HUES64 (cell line): ENCODE measurements around the gene CIITA. TPM values are rescaled to one million over a fixed set of nuclear protein-coding genes. Genes with fewer than 3 reads are reported as not detected.
"Not testable (repeated sequence)": the region's sequence is repeated elsewhere in the genome, so short reads cannot be mapped to it uniquely, and the experiment has no call there.

ENCODE experiments used
- H3K27ac ChIP-seq: 2 replicates; pipeline ENCODE4 v1.7.0; 2013; ENCODE audit warnings: low read depth, low read length, inconsistent platforms
- H3K27me3 ChIP-seq: 2 replicates; pipeline ENCODE4 v1.6.1; 2013; ENCODE audit warnings: mild to moderate bottlenecking, low read length; ENCODE audit not compliant: insufficient read depth
- H3K36me3 ChIP-seq: 2 replicates; pipeline ENCODE4 v1.6.1; 2013; ENCODE audit warnings: mild to moderate bottlenecking, low read length; ENCODE audit not compliant: insufficient read depth
- H3K4me1 ChIP-seq: 2 replicates; pipeline ENCODE4 v1.6.1; 2013; ENCODE audit warnings: mild to moderate bottlenecking, low read length, moderate library complexity; ENCODE audit not compliant: insufficient read depth
- H3K4me3 ChIP-seq: 2 replicates; pipeline ENCODE4 v1.5.1; 2013; ENCODE audit warnings: mild to moderate bottlenecking, low read length, moderate library complexity
- H3K9ac ChIP-seq: 2 replicates; pipeline ENCODE4 v1.6.1; 2013; ENCODE audit warnings: mild to moderate bottlenecking, low read depth, low read length
- H3K9me3 ChIP-seq: 2 replicates; pipeline ENCODE4 v1.6.1; 2013; ENCODE audit warnings: low read depth, low read length; ENCODE audit not compliant: insufficient read depth
- WGBS: fragments of 150-250, 120-280 bp; methylation state at CpG from one replicate; pipeline ENCODE4 v1.1.7; 2013; ENCODE audit warnings: missing lambda C conversion rate; 5-methylcytosine and 5-hydroxymethylcytosine counted together
- polyA plus RNA-seq, 2 experiments: library from polyadenylated mRNA; stranded (reverse); fragments of 50-300 nt; gene quantifications; one replicate each; pipeline ENCODE4 v1.2.3, GENCODE V29; 2013

Gene CIITA, protein sequence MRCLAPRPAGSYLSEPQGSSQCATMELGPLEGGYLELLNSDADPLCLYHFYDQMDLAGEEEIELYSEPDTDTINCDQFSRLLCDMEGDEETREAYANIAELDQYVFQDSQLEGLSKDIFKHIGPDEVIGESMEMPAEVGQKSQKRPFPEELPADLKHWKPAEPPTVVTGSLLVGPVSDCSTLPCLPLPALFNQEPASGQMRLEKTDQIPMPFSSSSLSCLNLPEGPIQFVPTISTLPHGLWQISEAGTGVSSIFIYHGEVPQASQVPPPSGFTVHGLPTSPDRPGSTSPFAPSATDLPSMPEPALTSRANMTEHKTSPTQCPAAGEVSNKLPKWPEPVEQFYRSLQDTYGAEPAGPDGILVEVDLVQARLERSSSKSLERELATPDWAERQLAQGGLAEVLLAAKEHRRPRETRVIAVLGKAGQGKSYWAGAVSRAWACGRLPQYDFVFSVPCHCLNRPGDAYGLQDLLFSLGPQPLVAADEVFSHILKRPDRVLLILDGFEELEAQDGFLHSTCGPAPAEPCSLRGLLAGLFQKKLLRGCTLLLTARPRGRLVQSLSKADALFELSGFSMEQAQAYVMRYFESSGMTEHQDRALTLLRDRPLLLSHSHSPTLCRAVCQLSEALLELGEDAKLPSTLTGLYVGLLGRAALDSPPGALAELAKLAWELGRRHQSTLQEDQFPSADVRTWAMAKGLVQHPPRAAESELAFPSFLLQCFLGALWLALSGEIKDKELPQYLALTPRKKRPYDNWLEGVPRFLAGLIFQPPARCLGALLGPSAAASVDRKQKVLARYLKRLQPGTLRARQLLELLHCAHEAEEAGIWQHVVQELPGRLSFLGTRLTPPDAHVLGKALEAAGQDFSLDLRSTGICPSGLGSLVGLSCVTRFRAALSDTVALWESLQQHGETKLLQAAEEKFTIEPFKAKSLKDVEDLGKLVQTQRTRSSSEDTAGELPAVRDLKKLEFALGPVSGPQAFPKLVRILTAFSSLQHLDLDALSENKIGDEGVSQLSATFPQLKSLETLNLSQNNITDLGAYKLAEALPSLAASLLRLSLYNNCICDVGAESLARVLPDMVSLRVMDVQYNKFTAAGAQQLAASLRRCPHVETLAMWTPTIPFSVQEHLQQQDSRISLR
- polyA plus RNA-seq (2013, experiment 1 of 2): not detected
- polyA plus RNA-seq (2013, experiment 2 of 2): 0.13 TPM

DNA sequence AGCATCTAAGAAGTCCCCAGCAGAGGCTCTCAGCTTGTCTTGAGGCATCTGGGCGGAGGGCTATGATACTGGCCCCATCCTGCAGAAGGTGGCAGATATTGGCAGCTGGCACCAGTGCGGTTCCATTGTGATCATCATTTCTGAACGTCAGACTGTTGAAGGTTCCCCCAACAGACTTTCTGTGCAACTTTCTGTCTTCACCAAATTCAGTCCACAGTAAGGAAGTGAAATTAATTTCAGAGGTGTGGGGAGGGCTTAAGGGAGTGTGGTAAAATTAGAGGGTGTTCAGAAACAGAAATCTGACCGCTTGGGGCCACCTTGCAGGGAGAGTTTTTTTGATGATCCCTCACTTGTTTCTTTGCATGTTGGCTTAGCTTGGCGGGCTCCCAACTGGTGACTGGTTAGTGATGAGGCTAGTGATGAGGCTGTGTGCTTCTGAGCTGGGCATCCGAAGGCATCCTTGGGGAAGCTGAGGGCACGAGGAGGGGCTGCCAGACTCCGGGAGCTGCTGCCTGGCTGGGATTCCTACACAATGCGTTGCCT is at the start of gene CIITA:
TSS of gene CIITA (plus strand) at position 404 of the 543 bp plus-strand sequence. CDS start at position 533, 129 bp downstream.
- peaks cover 43% of the 10 kb centered on the region for H3K27me3 ChIP-seq
- no peaks in the 10 kb centered on the region for H3K36me3 ChIP-seq
- no peak within 1 kb of the TSS for H3K27ac ChIP-seq
- H3K9ac ChIP-seq: no peak within 1 kb of the TSS
- H3K9me3 ChIP-seq: no peaks in the 10 kb centered on the region
- H3K4me1 ChIP-seq: 0 out of 2 replicates have a peak, but pooled peaks cover 7% of the 10 kb centered on the region
- WGBS: 67% methylated on average over 9 of the region's 9 CpGs
- no peak within 1 kb of the TSS for H3K4me3 ChIP-seq

DNA sequence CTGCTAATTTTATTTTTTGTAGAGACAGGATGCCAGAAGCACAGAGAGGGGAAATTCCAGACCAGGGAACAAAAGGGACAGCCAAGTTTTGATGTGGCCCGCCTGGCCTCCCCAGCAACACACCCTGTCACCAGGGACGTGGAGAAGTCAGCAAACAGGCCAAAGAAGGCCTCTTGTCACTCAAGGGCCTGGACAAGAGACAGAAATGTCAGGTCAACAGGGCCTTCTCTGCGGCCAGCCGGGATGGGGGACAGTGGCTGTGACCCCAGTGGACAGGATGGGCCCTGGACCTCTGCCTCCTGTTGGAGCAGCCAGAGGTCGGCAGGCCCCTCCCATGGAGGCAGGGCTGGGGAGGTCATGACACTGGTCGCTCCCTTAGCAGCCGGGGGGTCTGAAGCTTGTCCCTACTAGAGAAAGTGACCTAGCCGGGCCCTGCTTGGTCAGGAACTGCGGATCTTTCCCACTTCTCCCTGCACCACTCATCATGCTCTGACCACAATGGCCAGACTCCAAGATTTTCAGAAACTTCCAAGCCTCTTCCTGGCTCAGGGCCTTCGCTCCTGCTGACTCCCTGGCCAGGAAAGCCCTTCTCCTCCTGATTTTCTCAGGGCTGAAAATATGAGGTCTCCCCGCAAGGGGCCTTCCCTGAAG is 49.2 kb upstream of the CIITA start:
- Histone ChIP-seq H3K27me3 (no peaks in the 10 kb centered on the region), H3K9ac (no peak overlapping the region), H3K27ac (no peak overlapping the region), H3K9me3 (no peaks in the 10 kb centered on the region), H3K4me1 (no peaks in the 10 kb centered on the region), H3K36me3 (no peaks in the 10 kb centered on the region), H3K4me3 (no peak overlapping the region)
- 95% methylated on average over 11 of the region's 11 CpGs for WGBS

DNA sequence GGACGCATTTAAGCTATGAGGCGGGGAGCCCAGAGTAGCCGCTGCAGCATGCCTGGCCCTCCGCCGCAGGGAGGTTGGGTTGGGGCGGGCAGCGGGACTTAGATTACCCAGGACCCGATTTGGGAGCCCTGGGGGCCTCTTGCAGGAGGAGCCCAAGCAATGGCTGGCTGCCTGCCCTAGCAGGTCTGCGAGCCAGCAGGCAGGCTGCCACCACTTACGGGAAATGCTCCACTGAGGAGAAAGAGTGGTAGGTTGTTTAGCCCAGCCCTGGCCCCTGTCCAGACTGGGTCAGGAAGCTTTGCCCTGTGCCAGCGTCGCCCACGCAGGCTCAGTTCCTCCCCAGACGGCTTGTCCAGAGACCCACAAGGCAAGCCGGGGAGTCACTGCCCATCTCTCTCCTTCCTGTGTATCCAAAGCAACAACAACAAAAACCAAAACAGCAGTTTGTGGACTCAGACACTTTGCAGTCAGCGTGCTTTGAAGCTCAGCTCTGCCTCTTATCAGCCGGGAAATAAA is 48.1 kb upstream of the CIITA start:
- no peaks in the 10 kb centered on the region for H3K4me1 ChIP-seq
- no peaks in the 10 kb centered on the region for H3K36me3 ChIP-seq
- 91% methylated on average over 17 of the region's 17 CpGs for WGBS
- H3K27ac ChIP-seq: no peak overlapping the region
- no peak overlapping the region for H3K4me3 ChIP-seq
- no peaks in the 10 kb centered on the region for H3K27me3 ChIP-seq
- no peaks in the 10 kb centered on the region for H3K9me3 ChIP-seq
- no peak overlapping the region for H3K9ac ChIP-seq

DNA sequence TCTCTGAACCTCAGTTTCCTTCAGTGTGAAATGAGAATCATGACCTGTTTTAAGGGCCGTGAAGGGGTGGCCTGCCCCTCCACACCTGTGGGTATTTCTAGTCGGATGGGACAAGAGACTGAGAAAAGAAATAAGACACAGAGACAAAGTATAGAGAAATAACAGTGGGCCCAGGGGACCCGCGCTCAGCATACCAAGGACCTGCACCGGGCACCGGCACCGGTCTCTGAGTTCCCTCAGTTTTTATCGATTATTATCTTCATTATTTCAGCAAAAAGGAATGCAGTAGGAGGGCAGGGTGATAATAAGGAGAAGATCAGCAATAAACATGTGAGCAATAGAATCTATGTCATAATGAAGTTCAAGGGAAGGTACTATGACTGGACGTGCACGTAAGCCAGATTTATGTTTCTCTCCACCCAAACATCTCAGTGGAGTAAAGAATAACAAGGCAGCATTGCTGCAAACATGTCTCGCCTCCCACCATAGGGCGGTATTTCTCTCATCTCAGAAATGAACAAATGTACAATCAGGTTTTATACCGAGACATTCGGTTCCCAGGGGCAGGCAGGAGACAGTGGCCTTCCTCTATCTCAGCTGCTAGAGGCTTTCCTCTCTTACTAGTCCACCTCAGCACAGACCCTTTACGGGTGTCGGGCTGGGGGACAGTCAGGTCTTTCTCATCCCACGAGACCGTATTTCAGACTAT is 47.5 kb upstream of the CIITA start:
- H3K36me3 ChIP-seq, H3K27ac ChIP-seq, H3K9ac ChIP-seq, H3K4me1 ChIP-seq, H3K27me3 ChIP-seq, H3K9me3 ChIP-seq, H3K4me3 ChIP-seq: not testable (repeated sequence)
- WGBS: 95% methylated on average over 14 of the region's 18 CpGs

DNA sequence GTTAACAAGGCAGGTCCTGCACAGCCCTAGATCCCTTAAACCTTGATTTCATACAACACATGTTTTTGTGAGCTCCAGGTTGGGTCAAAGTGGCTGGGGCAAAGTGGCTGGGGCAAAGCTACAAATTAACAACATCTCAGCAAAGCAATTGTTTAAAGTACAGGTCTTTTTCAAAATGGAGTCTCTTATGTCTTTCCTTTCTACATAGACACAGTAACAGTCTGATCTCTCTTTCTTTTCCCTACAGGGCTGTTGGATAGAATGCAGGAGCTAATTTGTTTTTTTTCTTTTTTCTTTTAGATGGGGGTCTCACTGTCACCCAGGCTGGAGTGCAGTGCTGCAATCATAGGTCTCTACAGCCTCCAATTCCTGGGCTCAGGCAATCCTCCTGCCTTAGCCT is 46.8 kb upstream of the CIITA start:
- H3K4me3 ChIP-seq, H3K27me3 ChIP-seq, H3K9ac ChIP-seq, H3K36me3 ChIP-seq, H3K9me3 ChIP-seq, H3K27ac ChIP-seq, H3K4me1 ChIP-seq: not testable (repeated sequence)

DNA sequence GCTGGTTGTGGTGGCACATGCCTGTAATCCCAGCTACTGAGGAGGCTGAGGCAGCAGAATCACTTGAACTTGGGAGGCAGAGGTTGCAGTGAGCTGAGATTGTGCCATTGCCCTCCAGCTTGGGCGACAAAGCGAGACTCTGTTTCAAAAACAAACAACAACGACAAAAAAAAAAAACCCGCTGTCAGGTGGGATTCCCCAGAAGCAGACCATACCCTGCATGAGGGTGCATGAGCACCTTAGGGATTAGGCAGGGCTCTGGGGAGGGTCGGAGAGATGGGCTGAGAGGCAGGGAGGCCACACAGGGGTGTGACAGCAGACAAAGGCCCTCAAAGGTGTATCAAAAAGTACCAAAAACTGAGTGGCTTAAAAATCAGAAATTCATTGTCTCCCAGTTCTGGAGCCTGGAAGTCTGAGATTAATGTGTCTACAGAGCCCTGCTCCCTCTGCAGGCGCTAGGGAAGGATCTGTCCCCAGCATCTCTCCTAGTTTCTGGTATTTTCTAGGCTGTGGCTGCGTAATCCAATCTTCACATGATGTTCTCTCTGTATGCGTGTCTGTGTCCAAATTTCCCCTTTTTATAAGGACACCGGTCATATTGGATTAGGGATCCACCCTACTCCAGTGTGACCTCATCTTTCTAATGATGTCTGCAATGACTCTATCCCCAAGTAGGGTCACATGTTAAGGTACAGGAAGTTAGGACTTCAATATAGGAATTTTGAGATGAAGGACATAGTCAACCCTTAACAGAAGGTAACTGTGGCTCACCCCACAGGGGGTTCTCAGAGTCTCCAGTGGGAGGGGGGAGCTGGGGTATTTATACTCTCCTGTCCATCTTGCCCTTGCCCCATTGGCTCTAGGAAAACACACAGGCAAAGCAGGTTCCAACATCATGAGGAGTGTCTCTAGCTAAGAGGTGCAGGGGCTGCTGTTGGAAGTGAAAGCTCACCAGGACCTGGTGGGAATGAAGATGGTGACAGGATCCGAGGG is 44.8 kb upstream of the CIITA start:
- H3K27me3 ChIP-seq: no peaks in the 10 kb centered on the region
- H3K36me3 ChIP-seq: no peaks in the 10 kb centered on the region
- 93% methylated on average over 10 of the region's 10 CpGs for WGBS
- H3K9ac ChIP-seq: no peak overlapping the region
- no peaks in the 10 kb centered on the region for H3K4me1 ChIP-seq
- no peak overlapping the region for H3K4me3 ChIP-seq
- no peak overlapping the region for H3K27ac ChIP-seq
- no peaks in the 10 kb centered on the region for H3K9me3 ChIP-seq

DNA sequence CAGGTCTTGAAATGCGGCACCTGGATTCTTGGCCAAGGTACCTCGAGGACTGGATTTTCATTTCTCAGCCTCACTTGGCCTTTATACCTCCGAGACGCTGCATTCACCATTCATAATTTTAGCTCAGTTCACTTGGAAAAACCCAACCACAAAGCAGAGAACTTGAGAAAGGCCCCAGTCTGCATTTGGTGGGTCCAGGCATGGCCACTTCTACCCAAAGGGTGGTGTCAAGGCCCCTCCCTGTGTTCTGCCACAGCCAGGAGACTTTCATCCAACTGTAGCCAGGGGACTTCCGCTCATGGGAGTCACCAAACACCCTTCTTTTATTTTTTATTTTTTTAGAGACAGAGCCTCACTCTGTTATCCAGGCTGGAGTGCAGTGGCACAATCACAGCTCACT is 43.7 kb upstream of the CIITA start:
- WGBS: 96% methylated on average over 5 of the region's 5 CpGs
- Histone ChIP-seq H3K9ac (no peak overlapping the region), H3K4me1 (no peaks in the 10 kb centered on the region), H3K27ac (no peak overlapping the region), H3K4me3 (no peak overlapping the region), H3K9me3 (no peaks in the 10 kb centered on the region), H3K36me3 (no peaks in the 10 kb centered on the region), H3K27me3 (no peaks in the 10 kb centered on the region)

DNA sequence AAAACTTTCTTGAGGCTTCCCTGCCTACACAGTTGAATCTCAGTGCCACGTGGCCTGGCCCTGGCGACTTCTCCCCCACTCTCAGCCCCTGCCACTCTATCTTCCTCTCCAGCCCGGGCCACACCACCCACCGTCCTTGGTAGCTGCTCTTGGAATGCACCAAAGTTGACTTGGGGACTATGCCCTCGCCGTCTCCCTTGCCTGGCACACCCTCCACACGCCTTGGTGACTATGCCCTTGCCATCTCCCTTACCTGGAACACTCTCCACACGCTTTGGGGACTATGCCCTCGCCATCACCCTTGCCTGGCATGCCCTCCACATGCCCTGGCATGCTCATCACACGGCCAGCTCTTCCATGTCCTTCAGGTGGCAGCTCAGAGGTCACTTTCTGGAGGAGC is 42.9 kb upstream of the CIITA start:
- Histone ChIP-seq H3K36me3 (no peaks in the 10 kb centered on the region), H3K4me3 (no peak overlapping the region), H3K27ac (no peak overlapping the region), H3K4me1 (no peaks in the 10 kb centered on the region), H3K9ac (no peak overlapping the region), H3K9me3 (no peaks in the 10 kb centered on the region), H3K27me3 (no peaks in the 10 kb centered on the region)
- 90% methylated on average over 10 of the region's 10 CpGs for WGBS

DNA sequence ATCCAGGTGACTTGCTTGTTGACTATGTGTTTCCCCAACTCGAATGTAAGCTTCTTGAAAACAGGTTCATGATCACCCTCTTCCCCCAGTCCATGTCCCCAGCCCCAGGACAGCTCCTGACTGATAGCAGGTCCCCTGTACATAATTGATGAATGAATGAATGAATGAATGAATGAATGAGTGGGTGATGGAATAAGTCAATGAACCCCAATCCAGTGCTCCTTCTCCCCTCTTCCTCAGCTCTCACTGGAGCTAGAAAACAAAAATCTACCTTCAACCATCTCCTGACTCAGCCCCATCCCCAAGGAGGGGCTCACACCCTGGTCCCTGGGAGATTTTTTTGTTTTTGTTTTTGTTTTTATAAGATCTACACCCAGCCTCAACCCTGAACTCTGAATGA is 42.2 kb upstream of the CIITA start:
- H3K9ac ChIP-seq: no peak overlapping the region
- WGBS: 95% methylated on average over 1 of the region's 1 CpG
- no peaks in the 10 kb centered on the region for H3K9me3 ChIP-seq
- no peak overlapping the region for H3K27ac ChIP-seq
- H3K4me3 ChIP-seq: no peak overlapping the region
- H3K4me1 ChIP-seq: no peaks in the 10 kb centered on the region
- H3K36me3 ChIP-seq: no peaks in the 10 kb centered on the region
- H3K27me3 ChIP-seq: no peaks in the 10 kb centered on the region
